Activated CD8-positive, alpha-beta memory T cell treated with anti-CD3 and anti-CD28 coated beads for 4 hours (primary cell): ENCODE measurements around the gene KLHDC4.
"Not testable (repeated sequence)": the region's sequence is repeated elsewhere in the genome, so short reads cannot be mapped to it uniquely, and the experiment has no call there.

Source experiments
- DNase-seq, 2 donors: peaks; one replicate each; pipeline ENCODE4 v3.0.0-alpha.2; 2020; ENCODE audit warnings: low read depth in 2 of 2

KLHDC4 gene

GRCh38 chr16:87720446-87720845 is 45.3 kb downstream of the KLHDC4 start:
- DNase-seq, result no peak

- not testable (repeated sequence) for DNase-seq
These were observed 47.0 kb downstream of the KLHDC4 start for GRCh38 chr16:87718831-87719230.

GRCh38 chr16:87715658-87716057 is 50.1 kb downstream of the KLHDC4 start:
- DNase-seq, result no peak

- no peak for DNase-seq
These were observed 50.6 kb downstream of the KLHDC4 start for GRCh38 chr16:87715231-87715630.

- peak; percentile 24 to 42 for DNase-seq
These were observed 52.1 kb downstream of the KLHDC4 start for GRCh38 chr16:87713451-87714229.

- no peak for DNase-seq
These were observed 53.5 kb downstream of the KLHDC4 start for GRCh38 chr16:87712184-87712762.

GRCh38 chr16:87710887-87711286 is 54.9 kb downstream of the KLHDC4 start:
- no peak for DNase-seq

GRCh38 chr16:87709677-87710076 is 56.1 kb downstream of the KLHDC4 start:
- DNase-seq, result no peak

GRCh38 chr16:87708881-87709638 is 56.7 kb downstream of the KLHDC4 start:
- no peak for DNase-seq

GRCh38 chr16:87707714-87708580 is 57.8 kb downstream of the KLHDC4 start:
- DNase-seq, result no peak

GRCh38 chr16:87707097-87707496 is 58.7 kb downstream of the KLHDC4 start:
- no peak for DNase-seq

GRCh38 chr16:87706278-87707000 is 59.3 kb downstream of the KLHDC4 start:
- DNase-seq, result no peak

- no peak for DNase-seq
These were observed 60.0 kb downstream of the KLHDC4 start for GRCh38 chr16:87705771-87706277.

GRCh38 chr16:87704754-87705353 is 60.9 kb downstream of the KLHDC4 start:
- DNase-seq, result no peak

GRCh38 chr16:87703835-87704375 is 61.9 kb downstream of the KLHDC4 start:
- no peak for DNase-seq

GRCh38 chr16:87703071-87703470 is 62.7 kb downstream of the KLHDC4 start:
- no peak for DNase-seq

- no peak for DNase-seq
These were observed 63.4 kb downstream of the KLHDC4 start for GRCh38 chr16:87702325-87702811.

- DNase-seq, result no peak
These were observed 64.3 kb downstream of the KLHDC4 start for GRCh38 chr16:87701505-87701921.

- DNase-seq, result no peak
These were observed 64.7 kb downstream of the KLHDC4 start for GRCh38 chr16:87701078-87701460.
